Esophagus mucosa (tissue), 1 donor: ENCODE measurements around the gene USP36. TPM values are rescaled to one million over a fixed set of nuclear protein-coding genes. Genes with fewer than 3 reads are reported as not detected.
"Not testable (repeated sequence)": the region's sequence is repeated elsewhere in the genome, so short reads cannot be mapped to it uniquely, and the experiment has no call there.

Experiments used
- ATAC-seq: fragments of 200-7000 bp; cut with Tn5 transposase; one replicate; pipeline ENCODE4 v1.9.1; 2020
- total RNA-seq: library from RNA; stranded (reverse); gene quantifications from one replicate; pipeline ENCODE4 v1.2.4, GENCODE V29; 2023
- donor health status: DM: yes; HTN: yes; CAD: no.

USP36 gene
- 26.4 TPM for total RNA-seq

- peak; percentile 95 for ATAC-seq
Observed at GRCh38 chr17:78840780-78841611, at the start of gene USP36. Gene USP36 (minus strand): TSS chr17:78840814. CDS start chr17:78836363, 4,451 bp downstream.

DNA sequence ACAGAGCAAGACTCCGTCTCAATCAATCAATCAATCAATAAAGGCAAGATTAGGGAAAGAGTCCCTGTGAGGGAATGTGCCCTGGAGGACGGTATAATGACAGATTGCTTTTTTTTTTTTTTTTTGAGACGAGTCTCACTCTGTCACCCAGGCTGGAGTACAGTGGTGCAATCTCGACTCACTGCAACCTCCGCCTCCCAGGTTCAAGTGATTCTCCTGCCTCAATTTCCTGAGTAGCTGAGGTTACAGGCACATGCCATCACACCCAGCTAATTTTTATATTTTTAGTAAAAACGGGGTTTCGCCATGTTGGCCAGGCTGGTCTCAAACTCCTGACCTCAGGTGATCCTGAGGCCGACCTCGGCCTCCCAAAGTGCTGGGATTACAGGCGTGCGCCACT, 49.5 kb upstream of the USP36 start:
- ATAC-seq, result not testable (repeated sequence)

DNA sequence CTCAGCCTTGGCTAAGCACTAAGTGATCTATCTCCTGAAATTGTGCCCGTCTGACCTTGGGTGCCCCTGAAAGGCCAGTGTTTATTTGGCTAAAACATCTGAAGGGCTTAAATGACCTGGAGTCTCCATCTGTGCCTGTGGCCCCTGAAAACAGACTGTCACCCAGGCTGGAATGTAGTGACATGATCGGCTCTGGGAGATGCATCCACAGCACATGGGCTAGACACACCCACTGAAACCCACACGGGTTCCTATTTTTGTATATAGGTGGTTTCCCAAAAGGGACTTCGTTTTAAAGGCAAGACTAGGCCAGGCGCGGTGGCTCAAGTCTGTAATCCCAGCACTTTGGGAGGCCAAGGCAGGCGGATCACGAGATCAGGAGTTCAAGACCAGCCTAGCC, 48.9 kb upstream of the USP36 start:
- no peak for ATAC-seq

DNA sequence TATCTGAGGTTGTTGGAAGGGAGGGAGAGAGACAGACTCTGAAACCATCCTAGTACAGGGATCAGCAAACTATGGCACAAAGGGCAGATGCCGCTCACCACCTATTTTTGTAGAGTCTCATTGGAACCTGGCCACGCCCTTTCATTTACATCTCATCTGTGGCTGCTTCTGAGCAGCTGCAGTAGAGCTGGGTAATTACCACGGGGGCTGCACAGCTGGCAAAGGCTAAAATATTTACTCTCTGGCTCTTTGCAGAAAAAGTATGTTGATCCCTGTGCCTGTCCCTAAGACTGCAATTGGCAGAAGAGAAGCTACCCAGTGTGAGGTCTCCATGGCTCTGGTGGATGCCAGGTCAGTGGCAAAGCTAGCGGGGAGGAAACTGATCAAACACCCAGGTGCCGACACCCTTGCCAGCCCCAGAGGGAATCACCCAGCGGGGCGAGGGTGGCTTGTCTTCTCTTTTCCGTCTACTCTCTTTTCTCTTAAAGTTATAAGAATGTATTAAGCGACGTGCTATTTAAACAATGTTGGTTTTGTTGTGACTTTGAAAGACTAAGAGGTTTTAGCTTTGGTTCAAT, 48.4 kb upstream of the USP36 start:
- no peak for ATAC-seq

DNA sequence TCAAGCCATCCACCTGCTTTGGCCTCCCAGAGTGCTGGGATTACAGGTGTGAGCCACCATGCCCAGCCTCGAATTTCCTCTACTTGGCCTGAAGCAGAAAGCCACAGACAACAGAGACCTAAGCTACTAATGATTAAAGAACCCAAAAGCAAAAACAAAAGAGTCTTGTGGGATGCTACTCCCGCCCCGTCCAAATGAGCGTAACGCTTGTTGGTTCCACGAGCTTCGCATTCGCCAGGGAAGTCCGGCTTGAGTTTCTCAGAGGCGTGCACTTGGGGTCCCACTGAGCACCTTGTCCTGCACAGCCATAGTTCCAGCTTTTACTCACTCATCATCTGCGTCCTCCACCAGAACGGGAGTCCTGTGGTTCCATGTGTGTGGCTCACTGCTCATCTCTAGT, 46.3 kb upstream of the USP36 start:
- no peak for ATAC-seq

DNA sequence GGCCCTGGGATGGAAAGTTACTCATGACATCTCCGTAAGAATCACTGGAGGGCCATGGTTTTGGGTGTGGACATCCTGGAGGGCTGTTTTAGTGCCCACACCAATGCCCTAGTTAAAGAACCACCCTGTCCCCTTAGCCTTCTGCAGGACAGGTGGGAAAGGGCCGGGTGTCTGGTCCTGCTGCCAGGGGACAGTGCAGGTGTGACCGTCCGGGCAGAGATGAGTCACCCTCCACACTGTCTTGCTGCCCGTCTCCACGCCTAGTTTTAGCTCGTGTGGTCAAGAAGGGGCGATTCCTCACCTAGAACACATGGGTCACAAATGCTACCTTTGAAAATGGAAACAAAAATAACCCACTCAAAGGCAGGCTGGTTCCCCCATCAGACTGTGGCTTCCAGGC, 45.3 kb upstream of the USP36 start:
- no peak for ATAC-seq

DNA sequence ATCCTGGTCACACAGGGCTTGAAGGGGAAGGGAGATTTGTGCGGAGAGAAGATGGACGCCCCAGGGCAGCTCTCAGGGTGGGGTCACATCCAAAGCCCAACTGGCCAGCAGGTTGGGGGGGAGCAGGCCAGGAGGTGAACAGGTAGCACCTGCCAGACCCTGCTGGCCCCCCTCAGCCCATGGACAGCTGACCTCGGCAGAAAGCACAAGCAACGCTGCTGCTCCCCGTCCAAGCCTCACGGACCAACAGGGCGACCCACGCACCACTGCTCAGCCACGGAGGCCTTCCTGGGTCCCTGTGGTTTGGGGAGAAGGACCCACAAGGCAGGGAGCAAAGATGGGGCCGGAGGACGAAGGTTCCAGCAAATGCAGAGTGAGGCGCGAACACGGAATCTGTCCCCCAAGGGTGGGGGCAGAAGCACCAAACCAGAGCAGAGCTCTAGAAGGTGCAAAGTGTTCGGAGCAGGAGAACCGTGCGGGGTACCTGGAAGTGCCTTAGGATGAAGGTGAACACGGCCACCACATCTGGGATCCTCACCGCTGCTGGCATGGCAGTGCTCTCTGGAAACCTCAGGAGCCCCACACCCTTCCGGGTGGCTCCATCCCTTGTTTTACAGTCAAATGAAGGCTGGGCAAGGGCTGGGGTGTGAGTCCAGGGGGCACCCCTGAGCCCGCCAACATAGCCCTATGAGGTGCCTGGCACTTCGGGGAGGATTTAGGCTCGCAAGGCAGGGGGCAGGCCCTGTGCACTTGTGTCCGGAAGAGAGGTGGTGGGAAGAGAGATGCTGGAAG, 44.5 kb upstream of the USP36 start:
- ATAC-seq, result no peak

GRCh38 chr17:78884148-78884825, 43.7 kb upstream of the USP36 start:
- no peak for ATAC-seq

DNA sequence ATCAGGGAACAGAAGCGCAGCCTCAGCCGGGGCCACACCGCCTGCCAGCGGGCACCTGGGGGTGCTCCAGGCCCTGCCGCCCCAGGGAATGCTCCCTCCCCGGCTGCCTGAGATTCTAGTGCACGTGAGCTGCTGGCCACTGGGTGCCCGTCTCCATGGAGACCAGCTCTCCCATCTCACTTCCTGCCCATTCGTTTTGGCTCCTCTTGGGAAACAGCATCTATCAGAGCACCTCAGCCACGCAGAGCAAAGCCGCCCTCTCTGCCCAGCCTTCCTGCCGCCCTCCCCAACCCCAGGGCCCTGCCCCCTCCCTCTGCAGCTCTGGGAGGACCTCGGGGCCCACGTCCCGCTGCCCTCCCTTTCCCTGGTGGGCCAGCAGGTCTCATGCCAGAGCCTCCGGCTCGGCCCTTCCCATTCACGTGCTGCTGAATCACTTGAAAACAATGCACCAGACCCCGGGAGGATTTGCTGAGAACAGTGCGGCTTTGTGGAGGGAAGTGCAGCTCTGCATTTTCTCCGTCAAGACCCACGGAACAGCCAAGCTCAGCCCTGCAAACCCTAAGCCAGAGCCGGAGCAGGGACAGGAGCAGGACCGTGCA, 43.0 kb upstream of the USP36 start:
- peak; percentile 35 for ATAC-seq

DNA sequence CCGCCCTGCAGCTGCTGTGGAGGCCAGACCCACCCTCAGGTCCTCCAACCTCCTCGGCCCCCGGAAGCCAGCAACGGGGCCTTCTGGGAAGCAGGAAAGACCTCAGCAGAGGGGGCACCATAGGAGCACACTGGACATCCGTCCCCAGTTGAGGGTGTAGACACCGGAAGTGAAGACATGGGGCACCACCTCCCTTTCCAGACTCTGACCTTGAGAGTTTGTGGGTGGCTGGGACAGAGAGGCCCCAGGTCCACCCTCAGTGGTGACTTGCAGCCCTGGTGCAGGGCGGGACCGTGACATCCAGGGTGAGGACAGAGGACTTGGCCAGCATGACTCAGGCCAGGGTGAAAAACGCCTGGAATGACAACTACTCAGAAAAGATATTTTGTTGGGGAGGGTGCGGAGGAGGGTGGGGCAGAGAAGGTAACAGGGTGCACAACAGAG, 42.5 kb upstream of the USP36 start:
- ATAC-seq, result peak; percentile 83

- no peak for ATAC-seq
Observed at GRCh38 chr17:78882540-78883088, 42.0 kb upstream of the USP36 start.

GRCh38 chr17:78879635-78880186, 39.1 kb upstream of the USP36 start:
- ATAC-seq, result no peak

DNA sequence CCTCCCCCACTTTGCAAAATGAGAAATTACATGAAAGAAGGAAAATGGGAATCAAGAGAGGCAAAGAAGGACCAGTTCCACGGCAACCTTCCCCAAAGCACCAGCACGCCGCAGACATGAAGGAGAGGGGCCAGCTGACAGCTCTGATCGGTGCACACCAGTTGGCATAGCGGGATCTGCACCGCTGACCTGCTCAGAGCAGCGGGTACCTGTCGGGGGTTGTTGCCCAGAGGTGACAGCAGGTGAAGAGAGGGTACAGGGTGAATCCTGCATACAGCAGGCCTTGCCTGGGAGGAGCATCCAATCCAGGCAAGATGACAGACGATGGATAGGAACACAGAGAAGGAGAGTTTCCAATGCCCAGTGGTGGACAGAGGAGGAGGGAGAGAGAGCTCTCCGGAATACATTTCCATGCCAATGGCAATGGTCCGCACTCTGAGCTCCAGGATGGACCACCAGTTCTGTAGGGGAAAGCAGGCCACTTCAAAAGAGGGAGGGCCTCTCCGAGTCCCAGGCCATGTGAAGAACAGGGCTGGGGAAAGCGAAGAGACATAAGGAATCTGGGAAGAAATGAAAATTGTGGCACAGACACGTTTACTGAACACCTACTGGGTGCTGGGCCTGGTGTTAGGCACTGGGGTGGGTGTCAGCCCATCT, 38.4 kb upstream of the USP36 start:
- no peak for ATAC-seq

DNA sequence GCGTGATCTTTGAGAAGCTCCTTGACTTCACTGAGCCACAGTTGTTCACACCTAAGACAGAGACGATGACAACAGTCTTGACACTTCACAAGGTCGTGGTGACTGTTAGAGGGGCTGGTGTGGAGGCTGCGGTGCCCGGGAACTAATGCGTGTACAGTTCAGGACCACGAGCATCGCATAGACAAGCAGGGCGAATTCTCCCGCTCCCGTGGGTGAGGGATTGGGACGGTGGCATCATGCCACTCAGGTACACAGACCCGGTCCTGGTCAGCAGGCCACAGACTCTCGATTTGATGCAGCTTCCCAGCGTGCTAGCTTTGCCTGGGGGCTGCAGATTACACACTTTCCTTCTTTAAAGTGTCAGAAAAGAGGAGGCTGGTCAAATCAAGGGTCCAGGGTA, 37.6 kb upstream of the USP36 start:
- no peak for ATAC-seq

- not testable (repeated sequence) for ATAC-seq
Observed at GRCh38 chr17:78876954-78877517, 36.4 kb upstream of the USP36 start.

DNA sequence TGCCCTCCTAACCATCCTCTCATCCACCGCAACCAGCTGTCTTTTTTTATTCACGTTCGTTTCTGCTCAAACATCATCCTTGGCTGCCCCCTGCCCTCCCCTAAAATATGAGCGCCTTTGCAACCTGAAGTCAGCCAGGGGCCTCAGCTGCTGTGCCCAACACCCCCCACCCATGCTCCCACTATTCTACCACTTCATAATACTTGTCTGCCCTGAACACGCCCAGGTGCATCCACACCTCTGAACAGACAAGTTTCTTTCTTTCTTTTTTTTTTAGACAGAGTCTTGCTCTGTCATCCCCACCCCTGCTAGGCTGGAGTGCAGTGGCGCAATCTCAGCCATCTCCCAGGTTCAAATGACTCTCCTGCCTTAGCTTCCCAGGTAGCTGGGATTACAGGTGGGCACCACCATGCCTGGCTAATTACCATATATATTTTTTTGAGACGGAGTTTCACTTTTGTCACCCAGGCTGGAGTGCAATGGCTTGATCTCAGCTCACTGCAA, 35.5 kb upstream of the USP36 start:
- peak; percentile 48 for ATAC-seq

DNA sequence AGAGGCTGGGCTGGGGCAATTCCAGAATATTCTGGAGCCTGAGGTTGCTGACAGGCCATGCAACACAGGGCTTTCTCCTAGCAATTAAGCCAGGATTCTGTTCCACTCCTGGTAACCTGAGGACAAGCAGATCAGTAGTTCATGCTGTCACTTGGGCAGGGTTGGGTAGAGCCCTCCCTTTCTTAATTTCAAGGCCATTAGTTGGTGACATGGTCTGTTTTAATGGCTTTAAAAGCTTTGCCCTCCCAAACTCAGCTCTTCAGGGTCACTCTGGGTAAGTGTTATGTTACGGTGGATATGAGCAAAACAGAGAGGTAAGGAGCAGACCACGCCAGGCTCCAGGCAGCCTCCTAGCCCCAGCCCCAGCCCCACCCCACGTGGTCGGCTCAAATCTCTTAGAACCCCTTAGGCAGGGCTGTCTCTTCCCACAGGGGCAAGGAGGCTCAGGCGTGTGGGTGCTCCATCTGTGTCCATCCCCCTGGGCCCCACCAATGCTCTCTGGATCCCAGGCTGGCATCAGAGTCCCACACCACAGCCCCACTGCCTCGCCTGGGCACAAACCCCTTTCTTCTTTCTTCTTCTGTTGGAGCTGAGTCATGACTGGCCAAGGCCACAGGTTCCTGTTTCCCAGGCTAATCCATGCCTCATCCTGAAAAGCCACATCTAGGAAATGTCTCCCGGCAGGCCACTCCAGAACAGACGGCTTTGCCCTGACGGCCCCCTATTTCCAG, 34.9 kb upstream of the USP36 start:
- ATAC-seq, result peak; percentile 6

- no peak for ATAC-seq
Observed at GRCh38 chr17:78873519-78874340, 33.1 kb upstream of the USP36 start.

GRCh38 chr17:78872486-78872885, 31.9 kb upstream of the USP36 start:
- peak; percentile 48 for ATAC-seq
